MM.1S (cell line): ENCODE data around the gene HYAL2.

Experiments
- EZH2 ChIP-seq: fragments of 300-600 bp; sonication (generic); optimal IDR thresholded peaks from 2 replicates; pipeline ENCODE3; 2017; ENCODE audit warnings: low read depth, mild to moderate bottlenecking, antibody characterized with exemption, low read length, mixed read lengths
- EZH2phosphoT487 ChIP-seq: fragments of 300-600 bp; sonication (generic); IDR thresholded peaks from 2 replicates; pipeline ENCODE4 v1.6.1; 2018; ENCODE audit warnings: antibody characterized with exemption, low read length
- TF ChIP-seq, protein P1 (sequence below): fragments of 300-600 bp; sonication (generic); IDR thresholded peaks from 2 replicates; pipeline ENCODE4 v1.5.1; 2016; ENCODE audit warnings: antibody characterized with exemption, low read length, mixed read lengths

DNA sequence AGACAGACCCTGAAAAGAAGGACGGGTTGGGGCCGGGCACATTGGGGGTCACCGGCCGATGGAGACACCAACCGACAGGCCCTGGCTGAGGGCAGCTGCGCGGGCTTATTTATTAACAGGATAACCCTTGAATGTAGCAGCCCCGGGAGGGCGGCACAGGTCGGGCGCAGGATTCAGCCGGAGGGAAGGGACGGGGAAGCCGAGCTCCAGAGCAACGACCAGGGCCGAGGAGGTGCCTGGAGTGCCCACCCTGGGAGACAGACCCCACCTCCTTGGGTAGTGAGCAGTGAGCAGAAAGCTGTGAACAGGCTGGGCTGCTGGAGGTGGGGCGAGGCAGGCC, 45.8 kb downstream of the HYAL2 start:
- TF ChIP-seq EZH2 (no peak), EZH2phosphoT487 (no peak)
- TF ChIP-seq, protein P1, sequence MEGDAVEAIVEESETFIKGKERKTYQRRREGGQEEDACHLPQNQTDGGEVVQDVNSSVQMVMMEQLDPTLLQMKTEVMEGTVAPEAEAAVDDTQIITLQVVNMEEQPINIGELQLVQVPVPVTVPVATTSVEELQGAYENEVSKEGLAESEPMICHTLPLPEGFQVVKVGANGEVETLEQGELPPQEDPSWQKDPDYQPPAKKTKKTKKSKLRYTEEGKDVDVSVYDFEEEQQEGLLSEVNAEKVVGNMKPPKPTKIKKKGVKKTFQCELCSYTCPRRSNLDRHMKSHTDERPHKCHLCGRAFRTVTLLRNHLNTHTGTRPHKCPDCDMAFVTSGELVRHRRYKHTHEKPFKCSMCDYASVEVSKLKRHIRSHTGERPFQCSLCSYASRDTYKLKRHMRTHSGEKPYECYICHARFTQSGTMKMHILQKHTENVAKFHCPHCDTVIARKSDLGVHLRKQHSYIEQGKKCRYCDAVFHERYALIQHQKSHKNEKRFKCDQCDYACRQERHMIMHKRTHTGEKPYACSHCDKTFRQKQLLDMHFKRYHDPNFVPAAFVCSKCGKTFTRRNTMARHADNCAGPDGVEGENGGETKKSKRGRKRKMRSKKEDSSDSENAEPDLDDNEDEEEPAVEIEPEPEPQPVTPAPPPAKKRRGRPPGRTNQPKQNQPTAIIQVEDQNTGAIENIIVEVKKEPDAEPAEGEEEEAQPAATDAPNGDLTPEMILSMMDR = no peak
